Neural progenitor cell (in vitro differentiated cells): ENCODE data around the gene BICD2. TPM values are rescaled to one million over a fixed set of nuclear protein-coding genes. Genes with fewer than 3 reads are reported as not detected.

ENCODE experiments used
- DNase-seq: peaks from one replicate; pipeline ENCODE4 v3.0.0-alpha.2; 2016; ENCODE audit warnings: low spot score
- H2AFZ ChIP-seq: fragments of 200-600 bp; sonication (generic); replicated peaks from 2 replicates; pipeline ENCODE4 v1.6.1; 2016; ENCODE audit warnings: antibody characterized with exemption
- H3F3A ChIP-seq: fragments of 200-600 bp; sonication (generic); 2 replicates; pipeline ENCODE4 v1.6.1; 2016; ENCODE audit warnings: antibody characterized with exemption, low read depth
- H3K27ac ChIP-seq: fragments of 200-600 bp; sonication (generic); 2 replicates; pipeline ENCODE4 v1.5.1; 2016; ENCODE audit warnings: mild to moderate bottlenecking
- H3K27me3 ChIP-seq: fragments of 200-600 bp; sonication (generic); 2 replicates; pipeline ENCODE4 v1.6.1; 2016; ENCODE audit warnings: mild to moderate bottlenecking, moderate library complexity
- H3K36me3 ChIP-seq: fragments of 200-600 bp; sonication (generic); 2 replicates; pipeline ENCODE4 v1.5.1; 2016
- H3K4me1 ChIP-seq: fragments of 200-600 bp; sonication (generic); 2 replicates; pipeline ENCODE4 v1.6.1; 2016; ENCODE audit warnings: mixed run types
- H3K4me2 ChIP-seq: fragments of 200-600 bp; sonication (generic); 2 replicates; pipeline ENCODE4 v1.6.1; 2016
- H3K4me3 ChIP-seq: fragments of 200-600 bp; sonication (generic); 2 replicates; pipeline ENCODE4 v1.5.1; 2016
- H3K79me2 ChIP-seq: fragments of 200-600 bp; sonication (generic); 2 replicates; pipeline ENCODE4 v1.6.1; 2016; ENCODE audit warnings: low read depth
- H3K9ac ChIP-seq: fragments of 200-600 bp; sonication (generic); 2 replicates; pipeline ENCODE4 v1.6.1; 2016
- H3K9me3 ChIP-seq: fragments of 200-600 bp; sonication (generic); 2 replicates; pipeline ENCODE4 v1.5.1; 2016; ENCODE audit warnings: low read depth
- H4K20me1 ChIP-seq: fragments of 200-600 bp; sonication (generic); 2 replicates; pipeline ENCODE4 v1.6.1; 2016; ENCODE audit warnings: low read depth
- H3K27ac Mint-ChIP-seq: 3 replicates; pipeline ENCODE4 v1.8.0; 2021; ENCODE audit warnings: mixed read lengths
- H3K27me3 Mint-ChIP-seq: 2 replicates; pipeline ENCODE4 v1.8.0; 2022; ENCODE audit warnings: low read depth, mild to moderate bottlenecking, inconsistent platforms, moderate library complexity, mixed read lengths; ENCODE audit not compliant: insufficient read depth
- H3K36me3 Mint-ChIP-seq: 3 replicates; pipeline ENCODE4 v1.8.0; 2021; ENCODE audit warnings: mixed read lengths
- H3K4me1 Mint-ChIP-seq: 3 replicates; pipeline ENCODE4 v1.8.0; 2021; ENCODE audit warnings: mixed read lengths
- H3K4me3 Mint-ChIP-seq: 3 replicates; pipeline ENCODE4 v1.8.0; 2021; ENCODE audit warnings: mild to moderate bottlenecking, moderate library complexity, mixed read lengths
- H3K9me3 Mint-ChIP-seq: 3 replicates; pipeline ENCODE4 v1.8.0; 2020; ENCODE audit warnings: mixed read lengths
- CTCF ChIP-seq: fragments of 200-600 bp; sonication (generic); IDR thresholded peaks from 2 replicates; pipeline ENCODE4 v1.5.1; 2017; ENCODE audit warnings: antibody characterized with exemption, mild to moderate bottlenecking
- EZH2 ChIP-seq: fragments of 200-600 bp; sonication (generic); IDR thresholded peaks from 2 replicates; pipeline ENCODE4 v1.6.1; 2017; ENCODE audit warnings: antibody characterized with exemption, mild to moderate bottlenecking, moderate library complexity
- EZH2phosphoT487 ChIP-seq: fragments of 200-600 bp; sonication (generic); IDR thresholded peaks from 2 replicates; pipeline ENCODE4 v1.6.1; 2017; ENCODE audit warnings: antibody characterized with exemption
- total RNA-seq: library from RNA; depleted of rRNA; stranded (reverse); fragments of >200 nt; gene quantifications from 2 replicates; pipeline ENCODE4 v1.2.3, GENCODE V29; 2015; ENCODE audit warnings: low replicate concordance

Gene BICD2
- total RNA-seq, 1 donor from 2014 or later: 15.1 TPM

GRCh38 chr9:92737216-92737606, 27.4 kb downstream of the BICD2 start:
- H3K4me1 ChIP-seq: peaks cover 11% of the 10 kb centered on the region
- no peaks in the 10 kb centered on the region for H3K9me3 Mint-ChIP-seq
- no peak overlapping the region for H3K9ac ChIP-seq
- H3K27me3 ChIP-seq: no peaks in the 10 kb centered on the region
- H4K20me1 ChIP-seq: peaks cover 41% of the 10 kb centered on the region
- H3K27ac ChIP-seq: no peak overlapping the region
- H3K27ac Mint-ChIP-seq: no peak overlapping the region
- DNase-seq: no peak
- H3K36me3 ChIP-seq: no peaks in the 10 kb centered on the region
- H3F3A ChIP-seq: no peaks in the 10 kb centered on the region
- no peak overlapping the region for H3K4me3 Mint-ChIP-seq
- no peaks in the 10 kb centered on the region for H3K27me3 Mint-ChIP-seq
- no peak overlapping the region for H2AFZ ChIP-seq
- peaks cover 89% of the 10 kb centered on the region for H3K79me2 ChIP-seq
- TF ChIP-seq EZH2: no peak
- TF ChIP-seq CTCF: no peak
- no peak for TF ChIP-seq EZH2phosphoT487
- H3K4me2 ChIP-seq: no peak overlapping the region
- H3K36me3 Mint-ChIP-seq: peaks cover 3% of the 10 kb centered on the region
- no peaks in the 10 kb centered on the region for H3K9me3 ChIP-seq
- no peaks in the 10 kb centered on the region for H3K4me1 Mint-ChIP-seq
- H3K4me3 ChIP-seq: no peak overlapping the region

GRCh38 chr9:92736563-92737215, 27.9 kb downstream of the BICD2 start:
- H3K9ac ChIP-seq: no peak overlapping the region

GRCh38 chr9:92735636-92736562, 28.7 kb downstream of the BICD2 start:
- Histone ChIP-seq H3K4me3 (no peak overlapping the region), H3K9me3 (no peaks in the 10 kb centered on the region), H3K79me2 (peaks cover 91% of the 10 kb centered on the region), H3K27ac (no peak overlapping the region), H3F3A (no peaks in the 10 kb centered on the region), H3K4me2 (no peak overlapping the region), H2AFZ (no peak overlapping the region), H3K27me3 (no peaks in the 10 kb centered on the region), H3K36me3 (no peaks in the 10 kb centered on the region), H3K9ac (no peak overlapping the region), H3K4me1 (peaks cover 11% of the 10 kb centered on the region), H4K20me1 (peaks cover 51% of the 10 kb centered on the region)
- Mint-ChIP-seq H3K4me3 (no peak overlapping the region), H3K9me3 (no peaks in the 10 kb centered on the region), H3K27ac (no peak overlapping the region), H3K27me3 (no peaks in the 10 kb centered on the region), H3K4me1 (peaks cover 3% of the 10 kb centered on the region), H3K36me3 (peaks cover 3% of the 10 kb centered on the region)
- no peak for DNase-seq
- TF ChIP-seq EZH2phosphoT487: no peak
- no peak for TF ChIP-seq CTCF
- no peak for TF ChIP-seq EZH2

More at GRCh38 chr9:92736563-92737215, 27.9 kb downstream of the BICD2 start:
- Histone ChIP-seq H4K20me1 (peaks cover 46% of the 10 kb centered on the region), H3K4me1 (peaks cover 11% of the 10 kb centered on the region), H3K27ac (no peak overlapping the region), H3K9me3 (no peaks in the 10 kb centered on the region), H3K4me2 (no peak overlapping the region), H3K4me3 (no peak overlapping the region), H3K27me3 (no peaks in the 10 kb centered on the region), H3F3A (no peaks in the 10 kb centered on the region), H2AFZ (no peak overlapping the region), H3K79me2 (peaks cover 91% of the 10 kb centered on the region), H3K36me3 (no peaks in the 10 kb centered on the region)
- no peak overlapping the region for H3K4me3 Mint-ChIP-seq
- peaks cover 3% of the 10 kb centered on the region for H3K36me3 Mint-ChIP-seq
- DNase-seq: no peak
- no peaks in the 10 kb centered on the region for H3K4me1 Mint-ChIP-seq
- no peak for TF ChIP-seq EZH2phosphoT487
- no peaks in the 10 kb centered on the region for H3K9me3 Mint-ChIP-seq
- no peak overlapping the region for H3K27ac Mint-ChIP-seq
- no peaks in the 10 kb centered on the region for H3K27me3 Mint-ChIP-seq
